Osteocyte (in vitro differentiated cells): ENCODE results near the gene MTCL1. TPM values are rescaled to one million over a fixed set of nuclear protein-coding genes. Genes with fewer than 3 reads are reported as not detected.

Experiments used
- DNase-seq: peaks from one replicate; pipeline ENCODE4 v3.0.0; 2021; ENCODE audit warnings: mixed read lengths; ENCODE audit not compliant: unreplicated experiment; ENCODE audit errors: extremely low spot score
- H3K27ac Mint-ChIP-seq: one replicate; pipeline ENCODE4 v1.8.0; 2021; ENCODE audit warnings: mild to moderate bottlenecking, mixed read lengths; ENCODE audit not compliant: unreplicated experiment
- H3K27me3 Mint-ChIP-seq: one replicate; pipeline ENCODE4 v1.8.0; 2021; ENCODE audit warnings: mixed read lengths; ENCODE audit not compliant: unreplicated experiment
- H3K36me3 Mint-ChIP-seq: one replicate; pipeline ENCODE4 v1.8.0; 2021; ENCODE audit warnings: mixed read lengths; ENCODE audit not compliant: unreplicated experiment
- H3K4me1 Mint-ChIP-seq: one replicate; pipeline ENCODE4 v1.8.0; 2021; ENCODE audit warnings: mixed read lengths; ENCODE audit not compliant: unreplicated experiment
- H3K4me3 Mint-ChIP-seq: one replicate; pipeline ENCODE4 v1.8.0; 2021; ENCODE audit warnings: mild to moderate bottlenecking, moderate library complexity, mixed read lengths; ENCODE audit not compliant: unreplicated experiment
- H3K9me3 Mint-ChIP-seq: one replicate; pipeline ENCODE4 v1.8.0; 2021; ENCODE audit warnings: mixed read lengths; ENCODE audit not compliant: unreplicated experiment
- total RNA-seq: library from RNA; stranded (reverse); gene quantifications from 2 replicates; pipeline ENCODE4 v1.2.1, GENCODE V29; 2021
- TF ChIP-seq, protein P1 (sequence below): fragments of 200-600 bp; sonication (generic); IDR thresholded peaks from 2 replicates; pipeline ENCODE4 v1.5.0; 2021; ENCODE audit warnings: antibody characterized with exemption, mild to moderate bottlenecking, moderate library complexity

MTCL1 gene
- total RNA-seq, 1 donor from 2014 or later, result 56.9 TPM

DNA sequence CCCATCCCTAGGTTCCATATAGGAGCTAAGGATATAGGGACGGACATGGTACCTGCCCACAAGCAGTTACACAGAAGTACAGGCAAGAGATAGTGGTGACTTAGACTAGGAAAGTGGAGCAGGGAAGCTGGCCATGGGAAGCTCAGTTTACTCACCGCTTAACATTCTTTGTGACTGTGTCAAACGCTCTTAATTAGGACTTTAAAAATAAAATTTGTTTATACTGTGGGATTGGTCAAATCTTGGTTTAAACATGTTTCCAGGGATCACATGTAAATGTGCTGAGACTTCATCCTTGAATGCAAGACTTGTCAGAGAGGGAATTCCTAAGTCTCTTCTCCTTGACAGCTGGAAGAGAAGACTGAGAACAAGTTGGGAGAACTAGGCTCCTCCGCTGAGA, 107.3 kb downstream of the MTCL1 start:
- peak overlapping the region; percentile 87 for H3K27ac Mint-ChIP-seq
- peaks cover 52% of the 10 kb centered on the region for H3K36me3 Mint-ChIP-seq
- DNase-seq, result no peak
- H3K4me1 Mint-ChIP-seq, result peaks cover 42% of the 10 kb centered on the region
- H3K9me3 Mint-ChIP-seq, result no peaks in the 10 kb centered on the region
- H3K4me3 Mint-ChIP-seq, result no peak overlapping the region
- TF ChIP-seq, protein P1, sequence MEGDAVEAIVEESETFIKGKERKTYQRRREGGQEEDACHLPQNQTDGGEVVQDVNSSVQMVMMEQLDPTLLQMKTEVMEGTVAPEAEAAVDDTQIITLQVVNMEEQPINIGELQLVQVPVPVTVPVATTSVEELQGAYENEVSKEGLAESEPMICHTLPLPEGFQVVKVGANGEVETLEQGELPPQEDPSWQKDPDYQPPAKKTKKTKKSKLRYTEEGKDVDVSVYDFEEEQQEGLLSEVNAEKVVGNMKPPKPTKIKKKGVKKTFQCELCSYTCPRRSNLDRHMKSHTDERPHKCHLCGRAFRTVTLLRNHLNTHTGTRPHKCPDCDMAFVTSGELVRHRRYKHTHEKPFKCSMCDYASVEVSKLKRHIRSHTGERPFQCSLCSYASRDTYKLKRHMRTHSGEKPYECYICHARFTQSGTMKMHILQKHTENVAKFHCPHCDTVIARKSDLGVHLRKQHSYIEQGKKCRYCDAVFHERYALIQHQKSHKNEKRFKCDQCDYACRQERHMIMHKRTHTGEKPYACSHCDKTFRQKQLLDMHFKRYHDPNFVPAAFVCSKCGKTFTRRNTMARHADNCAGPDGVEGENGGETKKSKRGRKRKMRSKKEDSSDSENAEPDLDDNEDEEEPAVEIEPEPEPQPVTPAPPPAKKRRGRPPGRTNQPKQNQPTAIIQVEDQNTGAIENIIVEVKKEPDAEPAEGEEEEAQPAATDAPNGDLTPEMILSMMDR, result no peak
- no peaks in the 10 kb centered on the region for H3K27me3 Mint-ChIP-seq

DNA sequence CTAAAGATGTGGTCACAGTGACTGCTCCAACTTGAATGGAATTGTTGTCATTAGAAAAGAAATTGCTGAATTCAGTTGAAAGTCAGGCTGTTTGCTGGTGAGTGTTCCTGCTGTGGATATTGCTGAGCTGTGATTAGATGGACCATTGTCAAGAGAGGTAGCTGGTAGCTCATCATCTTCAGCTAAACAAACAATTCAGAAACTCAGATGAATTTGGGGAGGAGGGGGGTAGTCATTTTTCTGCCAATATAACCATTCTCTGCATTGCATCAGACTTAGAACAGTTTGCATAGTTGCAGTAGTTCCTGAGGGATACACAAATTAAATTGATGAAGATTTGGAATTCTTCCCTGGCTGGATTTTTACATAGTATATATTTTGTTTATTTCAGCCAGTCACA, 108.3 kb downstream of the MTCL1 start:
- no peak overlapping the region for H3K4me3 Mint-ChIP-seq
- H3K36me3 Mint-ChIP-seq, result peaks cover 54% of the 10 kb centered on the region
- peaks cover 32% of the 10 kb centered on the region for H3K4me1 Mint-ChIP-seq
- H3K27me3 Mint-ChIP-seq, result no peaks in the 10 kb centered on the region
- H3K27ac Mint-ChIP-seq, result peak overlapping the region; percentile 87
- TF ChIP-seq, protein P1, result no peak
- DNase-seq, result no peak
- no peaks in the 10 kb centered on the region for H3K9me3 Mint-ChIP-seq

DNA sequence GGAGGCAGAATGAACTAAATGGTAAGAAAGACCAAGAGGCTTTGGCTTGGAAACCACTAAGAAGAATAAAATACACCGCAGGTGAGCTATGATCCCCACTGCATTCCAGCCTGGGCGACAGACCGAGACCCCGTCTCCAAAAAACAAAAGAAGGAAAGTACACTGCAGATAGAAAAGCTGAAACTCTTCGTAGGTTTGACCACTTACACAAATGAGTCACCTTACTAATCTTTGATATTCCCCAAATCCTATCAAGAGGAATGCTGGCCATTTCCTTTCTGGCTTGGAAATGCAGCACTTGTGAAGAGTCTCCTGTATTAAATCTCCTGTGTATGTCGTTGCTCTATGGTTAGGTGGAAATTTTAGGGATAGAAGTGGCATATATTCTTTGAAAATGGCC, 108.8 kb downstream of the MTCL1 start:
- H3K27me3 Mint-ChIP-seq, result no peaks in the 10 kb centered on the region
- TF ChIP-seq, protein P1, result no peak
- peak overlapping the region; percentile 87 for H3K27ac Mint-ChIP-seq
- peak; percentile 17 for DNase-seq
- H3K4me1 Mint-ChIP-seq, result peaks cover 28% of the 10 kb centered on the region
- H3K36me3 Mint-ChIP-seq, result peaks cover 59% of the 10 kb centered on the region
- no peak overlapping the region for H3K4me3 Mint-ChIP-seq
- no peaks in the 10 kb centered on the region for H3K9me3 Mint-ChIP-seq

DNA sequence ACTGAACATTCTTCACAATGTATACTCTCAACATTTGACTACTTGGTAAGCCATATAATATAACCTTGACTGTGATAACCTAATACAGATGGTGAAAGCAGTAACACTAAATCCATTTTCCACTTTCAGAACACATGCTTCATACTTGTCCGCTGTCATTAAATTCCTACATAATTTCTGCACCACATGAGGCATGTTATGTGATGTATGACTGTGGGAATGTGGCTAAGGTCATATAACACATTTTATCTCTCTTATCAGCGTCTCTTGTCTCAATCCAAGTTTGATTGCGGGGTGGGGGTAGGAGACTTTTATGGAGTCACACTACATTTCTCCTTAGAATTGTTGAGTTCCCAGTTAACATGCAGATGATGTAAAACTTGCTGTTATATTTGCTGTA, 110.9 kb downstream of the MTCL1 start:
- no peaks in the 10 kb centered on the region for H3K9me3 Mint-ChIP-seq
- H3K36me3 Mint-ChIP-seq, result peaks cover 55% of the 10 kb centered on the region
- TF ChIP-seq, protein P1, result no peak
- H3K27me3 Mint-ChIP-seq, result no peaks in the 10 kb centered on the region
- DNase-seq, result no peak
- no peak overlapping the region for H3K4me3 Mint-ChIP-seq
- H3K4me1 Mint-ChIP-seq, result peaks cover 35% of the 10 kb centered on the region
- H3K27ac Mint-ChIP-seq, result no peak overlapping the region

DNA sequence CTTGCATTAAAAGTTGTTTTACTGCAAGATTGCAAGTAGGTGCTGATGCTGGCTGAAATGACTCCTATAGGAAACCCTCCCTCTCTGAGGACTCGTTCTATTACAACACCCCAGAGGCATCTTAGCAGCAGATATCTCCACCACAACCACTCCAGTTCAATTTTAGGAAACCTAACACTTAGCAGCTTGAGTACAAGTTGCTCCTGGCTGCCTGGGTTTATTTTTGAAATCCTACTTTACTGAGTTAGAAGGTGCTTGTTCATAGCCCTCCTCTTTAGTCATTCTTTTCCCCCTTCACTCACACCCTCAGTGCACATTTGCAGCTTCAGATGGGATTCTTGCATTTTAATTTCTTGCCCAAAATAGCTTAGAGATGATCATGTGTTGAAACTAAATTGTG, 111.5 kb downstream of the MTCL1 start:
- TF ChIP-seq, protein P1, result no peak
- Mint-ChIP-seq H3K4me1 (peaks cover 36% of the 10 kb centered on the region), H3K9me3 (no peaks in the 10 kb centered on the region), H3K4me3 (no peak overlapping the region), H3K27ac (no peak overlapping the region), H3K36me3 (peaks cover 56% of the 10 kb centered on the region), H3K27me3 (no peaks in the 10 kb centered on the region)
- DNase-seq, result no peak
